Activated T-cell treated with anti-CD3 and anti-CD28 coated beads, Interleukin-2, amount 50 U/mL, for 72 hours (primary cell): ENCODE data around the gene SGSM1. TPM values are rescaled to one million over a fixed set of nuclear protein-coding genes. Genes with fewer than 3 reads are reported as not detected.

Experiments used
- ATAC-seq, 2 donors: fragments of 150-1000 bp; cut with Tn5 transposase; replicated peaks in 1 of 2; 2 replicates each; pipeline ENCODE4 v1.10.0; 2021; ENCODE audit warnings: moderate library complexity in 2 of 2, mild to moderate bottlenecking in 1 of 2
- DNase-seq, 2 donors: peaks; one replicate each; pipeline ENCODE4 v3.0.0; 2021 to 2022; ENCODE audit warnings: mixed read lengths in 1 of 2
- H3K27ac Mint-ChIP-seq: one replicate; pipeline ENCODE4 v1.8.0; 2022; ENCODE audit warnings: mild to moderate bottlenecking, moderate library complexity, mixed read lengths
- H3K27me3 Mint-ChIP-seq: one replicate; pipeline ENCODE4 v1.8.0; 2022; ENCODE audit warnings: low read depth, mixed read lengths
- H3K36me3 Mint-ChIP-seq, 2 donors: one replicate each; pipeline ENCODE4 v1.8.0; 2022; ENCODE audit warnings: mixed read lengths in 2 of 2, mild to moderate bottlenecking in 1 of 2; ENCODE audit not compliant: insufficient read depth in 2 of 2
- H3K4me1 Mint-ChIP-seq: one replicate; pipeline ENCODE4 v1.8.0; 2022; ENCODE audit warnings: low read depth, mixed read lengths
- H3K4me3 Mint-ChIP-seq, 2 donors: one replicate each; pipeline ENCODE4 v1.8.0; 2022; ENCODE audit warnings: mild to moderate bottlenecking in 2 of 2, mixed read lengths in 2 of 2, moderate library complexity in 2 of 2
- H3K9me3 Mint-ChIP-seq, 2 donors: one replicate each; pipeline ENCODE4 v1.8.0; 2022; ENCODE audit warnings: mixed read lengths in 2 of 2
- total RNA-seq, 2 donors: library from RNA; stranded (reverse); gene quantifications; one replicate each; pipeline ENCODE4 v1.2.3, GENCODE V29; 2022

Gene SGSM1
- total RNA-seq, 2 donors from 2014 or later = 0.07 to 0.14 TPM

- DNase-seq (no peak), ATAC-seq (no peak)
- Mint-ChIP-seq H3K27ac (no peak overlapping the region), H3K4me3 (no peak overlapping the region), H3K4me1 (no peaks in the 10 kb centered on the region), H3K27me3 (no peaks in the 10 kb centered on the region), H3K9me3 (no peaks in the 10 kb centered on the region), H3K36me3 (no peaks in the 10 kb centered on the region)
Observed at GRCh38 chr22:24942301-24942700, 136.3 kb downstream of the SGSM1 start.

GRCh38 chr22:24944217-24944937 lies 138.4 kb downstream of the SGSM1 start:
- Mint-ChIP-seq H3K36me3 (no peaks in the 10 kb centered on the region), H3K4me3 (no peak overlapping the region), H3K9me3 (no peaks in the 10 kb centered on the region), H3K4me1 (no peaks in the 10 kb centered on the region), H3K27ac (no peak overlapping the region), H3K27me3 (peaks cover 9% of the 10 kb centered on the region)
- ATAC-seq (no peak), DNase-seq (no peak)

DNA sequence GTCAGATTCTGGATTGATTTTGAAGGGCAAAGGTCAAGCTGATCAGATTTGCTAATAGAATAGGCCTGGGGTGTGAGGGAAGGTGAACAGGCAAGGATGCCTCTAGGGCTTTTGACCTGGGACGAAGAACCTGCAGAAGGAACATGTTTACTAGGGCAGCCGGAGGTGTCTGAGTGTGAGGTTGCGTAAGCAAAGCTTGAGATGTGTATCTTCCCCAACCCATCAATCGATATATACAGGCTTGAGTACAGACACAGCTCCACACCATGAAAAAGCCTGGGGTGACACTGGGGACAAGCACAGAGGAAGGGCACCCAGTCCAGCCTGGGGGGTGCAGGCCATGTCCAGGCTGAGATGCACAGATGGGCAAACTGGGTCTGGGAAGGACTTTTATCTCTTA lies 139.4 kb downstream of the SGSM1 start:
- Mint-ChIP-seq H3K27me3 (peaks cover 19% of the 10 kb centered on the region), H3K36me3 (no peaks in the 10 kb centered on the region), H3K9me3 (no peaks in the 10 kb centered on the region), H3K27ac (no peak overlapping the region), H3K4me3 (no peak overlapping the region), H3K4me1 (no peaks in the 10 kb centered on the region)
- DNase-seq (no peak), ATAC-seq (no peak)

GRCh38 chr22:24947383-24947782 lies 141.4 kb downstream of the SGSM1 start:
- no peak for ATAC-seq
- Mint-ChIP-seq H3K4me3 (no peak overlapping the region), H3K27me3 (peaks cover 36% of the 10 kb centered on the region), H3K9me3 (no peaks in the 10 kb centered on the region), H3K27ac (no peak overlapping the region), H3K36me3 (no peaks in the 10 kb centered on the region), H3K4me1 (peaks cover 6% of the 10 kb centered on the region)
- DNase-seq = no peak

DNA sequence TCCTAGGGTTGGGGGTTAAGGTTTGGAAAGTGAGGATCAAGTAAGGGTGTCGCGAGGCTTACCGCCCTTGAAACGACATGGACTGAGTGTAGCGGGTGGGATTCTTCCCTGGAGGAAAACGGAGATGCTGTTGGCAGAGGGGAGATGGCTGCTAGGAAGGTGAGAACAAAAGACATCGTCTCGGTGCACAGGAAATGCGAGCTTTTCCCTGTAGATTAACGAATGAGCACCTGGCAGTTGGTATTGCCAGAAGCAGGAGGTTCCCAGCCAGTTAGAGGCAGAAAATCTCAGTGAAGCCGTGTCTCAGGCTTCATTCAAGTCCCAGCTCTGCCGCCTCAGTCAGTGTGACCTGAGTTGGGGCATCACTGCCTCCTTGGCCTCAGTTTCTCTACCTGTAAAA lies 141.9 kb downstream of the SGSM1 start:
- Mint-ChIP-seq H3K27me3 (peaks cover 37% of the 10 kb centered on the region), H3K9me3 (no peaks in the 10 kb centered on the region), H3K4me3 (no peak overlapping the region), H3K4me1 (peaks cover 7% of the 10 kb centered on the region), H3K27ac (no peak overlapping the region), H3K36me3 (no peaks in the 10 kb centered on the region)
- DNase-seq (no peak), ATAC-seq (no peak)

GRCh38 chr22:24948356-24949202 lies 142.6 kb downstream of the SGSM1 start:
- ATAC-seq = no peak
- no peak overlapping the region for H3K27ac Mint-ChIP-seq
- peaks cover 44% of the 10 kb centered on the region for H3K27me3 Mint-ChIP-seq
- no peaks in the 10 kb centered on the region for H3K36me3 Mint-ChIP-seq
- no peak overlapping the region for H3K4me3 Mint-ChIP-seq
- DNase-seq = no peak
- no peaks in the 10 kb centered on the region for H3K9me3 Mint-ChIP-seq
- peaks cover 12% of the 10 kb centered on the region for H3K4me1 Mint-ChIP-seq

DNA sequence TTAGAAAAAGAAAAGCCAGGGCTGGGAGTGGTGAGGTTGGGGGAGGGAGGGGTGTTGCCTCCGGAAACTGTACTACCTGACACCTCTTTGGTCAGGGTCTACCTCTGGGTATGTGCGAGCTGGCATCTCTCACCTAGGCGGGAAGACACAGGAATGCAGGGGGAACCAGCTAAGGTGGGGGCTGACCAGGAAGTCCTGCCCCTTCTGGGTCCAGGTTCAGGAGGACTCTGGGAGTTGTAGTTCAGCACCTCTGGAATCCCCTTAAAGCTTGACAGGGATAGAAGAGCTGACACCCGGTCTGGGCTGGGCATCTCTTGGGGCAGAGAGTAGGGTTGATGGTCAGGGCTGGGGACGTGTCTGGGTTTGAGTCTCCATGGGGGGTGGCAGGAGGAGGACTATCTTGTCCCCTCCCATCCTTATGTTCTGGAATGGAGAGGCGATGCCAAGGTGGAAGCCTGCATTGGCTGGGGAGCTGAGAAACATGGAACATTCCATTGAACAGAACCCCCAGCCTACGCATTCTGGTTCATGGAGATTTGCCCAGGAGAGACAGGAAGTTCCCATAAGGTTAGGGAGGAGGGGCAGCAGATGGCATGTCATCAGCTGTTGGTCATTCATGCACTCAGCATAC lies 144.4 kb downstream of the SGSM1 start:
- DNase-seq (no peak), ATAC-seq (no peak)
- H3K27me3 Mint-ChIP-seq = peaks cover 60% of the 10 kb centered on the region
- H3K36me3 Mint-ChIP-seq = no peaks in the 10 kb centered on the region
- H3K4me1 Mint-ChIP-seq = peaks cover 12% of the 10 kb centered on the region
- H3K4me3 Mint-ChIP-seq = no peak overlapping the region
- no peaks in the 10 kb centered on the region for H3K9me3 Mint-ChIP-seq
- no peak overlapping the region for H3K27ac Mint-ChIP-seq

GRCh38 chr22:24951942-24952836 lies 146.2 kb downstream of the SGSM1 start, which contains the start of gene KIAA1671:
Gene KIAA1671 (plus strand): TSS chr22:24952716. CDS start chr22:25028000, 75,284 bp downstream.
- H3K4me3 Mint-ChIP-seq = peak within 1 kb of the TSS; percentile 89 to 95
- peaks cover 68% of the 10 kb centered on the region for H3K27me3 Mint-ChIP-seq
- H3K9me3 Mint-ChIP-seq = no peaks in the 10 kb centered on the region
- H3K4me1 Mint-ChIP-seq = peaks cover 12% of the 10 kb centered on the region
- ATAC-seq (peak; percentile 97 to 98), DNase-seq (peak; percentile 88 to 93)
- H3K36me3 Mint-ChIP-seq = no peaks in the 10 kb centered on the region
- H3K27ac Mint-ChIP-seq = no peak within 1 kb of the TSS

- DNase-seq (peak; percentile 5 to 6), ATAC-seq (no peak)
- Mint-ChIP-seq H3K4me3 (peak overlapping the region; percentile 78 to 95), H3K36me3 (no peaks in the 10 kb centered on the region), H3K9me3 (no peaks in the 10 kb centered on the region), H3K27me3 (peaks cover 68% of the 10 kb centered on the region), H3K27ac (no peak overlapping the region), H3K4me1 (peaks cover 12% of the 10 kb centered on the region)
Observed at GRCh38 chr22:24952837-24953383, 146.9 kb downstream of the SGSM1 start.

GRCh38 chr22:24953384-24954113 lies 147.5 kb downstream of the SGSM1 start:
- Mint-ChIP-seq H3K27ac (no peak overlapping the region), H3K4me3 (peak overlapping the region; percentile 78 to 95), H3K36me3 (no peaks in the 10 kb centered on the region), H3K27me3 (peaks cover 67% of the 10 kb centered on the region), H3K9me3 (no peaks in the 10 kb centered on the region), H3K4me1 (peaks cover 12% of the 10 kb centered on the region)
- ATAC-seq (no peak), DNase-seq (no peak)

- DNase-seq (no peak), ATAC-seq (no peak)
- Mint-ChIP-seq H3K4me1 (peaks cover 12% of the 10 kb centered on the region), H3K27ac (no peak overlapping the region), H3K4me3 (peak overlapping the region; percentile 36 to 56), H3K9me3 (no peaks in the 10 kb centered on the region), H3K27me3 (peaks cover 62% of the 10 kb centered on the region), H3K36me3 (no peaks in the 10 kb centered on the region)
Observed at GRCh38 chr22:24954114-24954463, 148.1 kb downstream of the SGSM1 start.

- ATAC-seq (no peak), DNase-seq (no peak)
- Mint-ChIP-seq H3K36me3 (no peaks in the 10 kb centered on the region), H3K9me3 (no peaks in the 10 kb centered on the region), H3K4me3 (no peak overlapping the region), H3K27me3 (peaks cover 55% of the 10 kb centered on the region), H3K4me1 (peaks cover 12% of the 10 kb centered on the region), H3K27ac (no peak overlapping the region)
Observed at GRCh38 chr22:24954856-24955255, 148.8 kb downstream of the SGSM1 start.
